Stimulated activated CD4-positive, alpha-beta T cell treated with anti-CD3 and anti-CD28 coated beads, Interleukin-12 subunit alpha, Interleukin-12 subunit beta, amount 100 ng/mL, for 24 hours (primary cell): ENCODE measurements around the gene MCTP2.

Experiments
- DNase-seq, 2 experiments: peaks; one replicate each; pipeline ENCODE4 v3.0.0-alpha.2; 2020; ENCODE audit warnings: low read depth in 2 of 2

MCTP2 gene

DNA sequence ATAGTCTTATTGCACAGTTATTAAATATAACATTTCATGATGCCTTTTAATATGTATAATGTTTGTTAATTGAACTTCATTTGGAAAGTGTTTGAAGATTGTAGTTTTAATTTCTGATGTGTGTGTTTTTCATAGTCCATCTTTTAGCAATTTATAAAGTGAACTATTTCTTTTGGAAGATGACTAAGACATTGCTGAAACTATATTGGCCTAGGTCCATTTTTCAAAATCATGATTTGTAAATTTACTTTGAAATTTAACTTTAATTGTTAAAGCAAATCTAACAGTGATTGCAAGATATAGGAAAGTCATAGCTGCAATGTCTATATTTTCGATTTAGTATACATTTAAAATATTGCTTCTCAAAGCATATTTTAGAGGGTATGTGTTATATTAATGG, 30.8 kb downstream of the MCTP2 start:
- DNase-seq = no peak

- DNase-seq = no peak
These were observed 32.2 kb downstream of the MCTP2 start for GRCh38 chr15:94263341-94264273.

- no peak for DNase-seq
These were observed 33.6 kb downstream of the MCTP2 start for GRCh38 chr15:94265009-94265408.

- DNase-seq = no peak
These were observed 34.6 kb downstream of the MCTP2 start for GRCh38 chr15:94265982-94266381.

- DNase-seq = no peak
These were observed 35.4 kb downstream of the MCTP2 start for GRCh38 chr15:94266789-94267188.

- DNase-seq = no peak
These were observed 38.6 kb downstream of the MCTP2 start for GRCh38 chr15:94269954-94270353.

DNA sequence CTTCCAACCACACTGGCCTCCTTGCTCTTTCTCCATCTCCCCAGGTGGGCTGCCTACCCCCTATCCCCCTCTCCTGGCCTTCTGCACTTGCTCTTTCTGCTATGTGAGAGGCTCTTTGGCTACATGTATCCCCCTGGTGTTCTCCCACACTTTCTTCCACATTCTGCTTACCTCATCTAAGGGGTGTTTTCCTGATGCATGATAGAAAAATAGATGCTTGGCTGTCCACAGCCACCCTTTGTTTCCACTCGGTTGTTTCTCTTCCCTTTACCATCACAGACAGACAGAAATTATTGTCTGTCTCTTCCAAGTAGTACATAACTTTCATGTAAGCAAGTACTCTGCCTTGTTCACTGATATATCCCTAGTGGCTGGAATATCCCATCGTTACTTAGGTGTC, 39.2 kb downstream of the MCTP2 start:
- DNase-seq = no peak

DNA sequence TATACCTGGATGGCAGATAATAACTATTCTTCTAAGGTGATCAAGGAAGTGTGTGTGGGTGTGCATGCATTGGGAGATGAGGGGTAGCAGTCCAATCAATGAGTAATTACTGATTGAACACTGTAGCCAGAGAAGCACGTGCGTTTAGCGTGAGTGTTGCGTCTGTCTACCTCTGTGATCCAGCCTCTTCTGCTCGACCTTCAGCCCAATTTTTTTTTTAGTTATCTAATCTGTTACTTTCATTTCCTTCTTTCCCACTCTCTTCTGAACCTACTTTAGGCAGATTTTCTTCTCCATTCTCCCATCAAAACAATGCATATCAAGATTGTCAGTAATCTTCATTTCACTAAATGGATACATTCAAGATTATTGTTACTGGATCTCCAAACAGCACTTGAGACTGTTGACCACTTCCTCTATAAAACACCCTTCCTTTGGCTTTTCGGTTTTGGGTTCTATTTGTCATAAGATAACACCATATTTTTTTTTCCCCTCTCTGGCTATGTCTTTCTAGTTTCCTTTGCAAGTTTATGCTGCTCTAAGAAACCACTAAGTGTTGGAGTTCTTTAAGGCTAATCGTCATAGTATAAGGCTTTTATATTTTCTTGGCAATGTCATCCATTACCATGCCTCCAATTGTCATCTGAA, 41.0 kb downstream of the MCTP2 start:
- DNase-seq = no peak

GRCh38 chr15:94273826-94274225, 42.5 kb downstream of the MCTP2 start:
- DNase-seq = no peak

DNA sequence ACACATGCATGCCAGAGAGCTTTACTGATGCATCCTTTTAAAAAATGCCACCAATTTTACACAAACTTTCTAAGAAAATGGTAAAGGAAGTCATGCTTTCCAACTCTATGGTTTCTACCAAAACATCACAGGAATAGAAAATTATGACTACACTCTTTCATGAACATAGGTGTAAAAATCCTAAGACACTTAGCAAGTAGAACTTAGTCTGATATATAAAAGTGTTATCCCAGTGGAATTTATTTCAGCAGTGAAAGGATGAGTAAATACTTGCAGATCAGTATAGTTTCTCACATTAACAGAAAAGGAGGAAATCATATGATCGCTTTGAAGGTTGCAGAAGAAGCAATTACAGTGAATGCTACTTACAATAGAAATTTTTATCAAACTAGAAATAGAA, 43.4 kb downstream of the MCTP2 start:
- DNase-seq = no peak

DNA sequence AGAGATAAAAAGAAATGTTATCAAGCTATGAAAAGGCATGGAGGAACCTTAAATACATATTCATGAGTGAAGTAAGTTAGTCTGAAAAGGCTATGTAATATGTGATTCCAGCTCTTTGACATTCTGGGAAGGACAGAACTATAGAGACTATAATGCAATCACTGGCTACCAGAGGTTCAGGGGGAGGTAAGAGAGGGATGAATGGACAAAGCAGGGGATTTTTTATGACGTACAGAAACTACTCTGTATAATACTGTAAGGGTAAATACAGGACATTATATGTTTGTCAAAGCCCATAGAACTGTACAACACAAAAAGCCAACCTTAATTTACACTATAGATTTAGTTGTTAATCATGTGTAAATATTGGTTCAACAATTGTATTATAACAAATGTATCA, 46.1 kb downstream of the MCTP2 start:
- no peak for DNase-seq

- DNase-seq = no peak
These were observed 48.4 kb downstream of the MCTP2 start for GRCh38 chr15:94279736-94280135.

GRCh38 chr15:94280301-94280700, 48.9 kb downstream of the MCTP2 start:
- DNase-seq = no peak

GRCh38 chr15:94282269-94283250, 51.2 kb downstream of the MCTP2 start:
- no peak for DNase-seq

- no peak for DNase-seq
These were observed 55.2 kb downstream of the MCTP2 start for GRCh38 chr15:94286583-94286982.

- peak in 1 of 2 experiments; percentile 24 for DNase-seq
These were observed 56.5 kb downstream of the MCTP2 start for GRCh38 chr15:94287794-94288246.

DNA sequence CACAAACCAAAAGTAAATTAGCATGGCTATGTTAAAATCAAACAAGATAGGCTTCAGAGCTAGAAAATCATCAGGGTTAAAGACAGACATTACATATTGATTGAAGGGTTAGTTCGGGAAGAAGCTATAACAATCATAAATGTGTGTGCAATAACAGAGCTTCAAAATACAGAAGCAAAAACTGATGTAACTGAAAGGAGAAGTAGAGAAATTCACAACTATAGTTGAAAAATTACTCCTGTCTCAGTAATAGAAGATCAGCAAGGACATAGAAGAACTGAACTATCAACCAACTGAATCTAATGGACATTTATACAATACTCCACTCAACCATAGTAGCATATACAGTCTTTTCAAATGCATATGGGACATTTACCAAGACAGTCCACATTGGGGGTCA, 59.4 kb downstream of the MCTP2 start:
- no peak for DNase-seq

GRCh38 chr15:94293411-94294402, 62.3 kb downstream of the MCTP2 start:
- no peak for DNase-seq

DNA sequence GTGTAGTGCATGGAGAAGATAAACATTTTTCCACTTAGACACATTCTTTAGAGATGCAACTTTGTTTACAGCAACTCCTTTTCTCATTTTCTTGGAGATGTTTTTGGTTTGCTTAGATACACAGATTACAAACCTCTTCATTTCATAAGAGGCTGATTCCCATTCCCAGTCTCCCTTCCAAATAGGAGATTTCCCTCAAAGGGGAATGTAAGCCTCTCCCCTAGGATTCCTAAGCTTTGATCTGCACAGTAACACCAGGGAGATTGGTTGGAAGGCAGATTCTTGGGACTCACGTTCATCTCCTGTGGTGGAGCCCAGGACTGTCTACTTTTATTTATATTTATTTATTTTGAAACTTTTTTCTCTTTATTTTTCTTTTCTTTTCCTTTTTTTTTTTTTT, 63.2 kb downstream of the MCTP2 start:
- no peak for DNase-seq

DNA sequence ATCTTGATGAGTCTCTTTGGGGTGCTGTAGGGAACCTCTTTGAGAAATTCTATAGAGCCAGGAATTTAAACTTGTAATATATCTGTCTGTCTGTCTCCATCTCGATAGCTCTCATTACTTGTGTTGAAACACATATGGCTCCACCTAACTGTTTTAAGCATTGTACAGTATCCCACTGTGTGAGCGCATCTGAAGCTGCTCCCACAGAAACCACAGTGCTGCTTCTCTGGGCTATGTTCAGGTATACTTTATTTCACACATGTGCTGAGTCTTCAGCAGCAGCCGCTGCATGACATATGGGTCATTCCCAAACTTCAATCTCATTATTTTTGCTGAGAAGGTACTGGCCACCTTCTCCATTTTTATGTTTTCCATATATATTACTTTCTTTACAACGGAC, 63.9 kb downstream of the MCTP2 start:
- no peak for DNase-seq

- no peak for DNase-seq
These were observed 65.4 kb downstream of the MCTP2 start for GRCh38 chr15:94296717-94297116.
